Psoas muscle (tissue), 8 donors: Measurements from ENCODE around the gene TMEM72. TPM values are rescaled to one million over a fixed set of nuclear protein-coding genes. Genes with fewer than 3 reads are reported as not detected.

Source experiments
- ATAC-seq, 4 donors: fragments of 200-7000 bp; cut with Tn5 transposase; one replicate each; pipeline ENCODE4 v1.9.1; 2020; ENCODE audit warnings: moderate library complexity in 3 of 4, mild to moderate bottlenecking in 2 of 4
- DNase-seq, 2 donors: peaks; one replicate each; pipeline ENCODE4 v3.0.0-alpha.2; 2020
- H3K27ac ChIP-seq: fragments of 200-600 bp; one replicate; pipeline ENCODE4 v1.8.0; 2022
- H3K27me3 ChIP-seq, 3 donors: fragments of 200-600 bp in 1 of 3; one replicate each; pipeline versions ENCODE4 v1.6.1 to v1.8.0; 2013 to 2022; ENCODE audit warnings: low read length in 2 of 3, mild to moderate bottlenecking in 2 of 3, moderate library complexity in 1 of 3; ENCODE audit not compliant: insufficient read depth in 3 of 3
- H3K36me3 ChIP-seq, 2 donors: fragments of 200-600 bp in 1 of 2; one replicate each; pipeline versions ENCODE4 v1.6.1 to v1.8.0; 2013 to 2022; ENCODE audit warnings: low read depth in 1 of 2, mild to moderate bottlenecking in 1 of 2, moderate library complexity in 1 of 2; ENCODE audit not compliant: insufficient read depth in 1 of 2
- H3K4me1 ChIP-seq: fragments of 200-600 bp; one replicate; pipeline ENCODE4 v1.8.0; 2022
- H3K4me3 ChIP-seq: fragments of 200-600 bp; one replicate; pipeline ENCODE4 v1.8.0; 2022; ENCODE audit warnings: mild to moderate bottlenecking
- H3K9me3 ChIP-seq: fragments of 200-600 bp; one replicate; pipeline ENCODE4 v1.8.0; 2022
- CTCF ChIP-seq: fragments of 200-600 bp; IDR thresholded peaks from one replicate; pipeline ENCODE4 v1.8.0; 2022; ENCODE audit warnings: antibody characterized with exemption
- WGBS, 3 donors: extraction: QIAGEN DNeasy Blood & Tissue Kit; methylation state at CpG; one replicate each; pipeline versions ENCODE4 v1.1.6 to v1.1.7; 2013; 5-methylcytosine and 5-hydroxymethylcytosine counted together
- intact Hi-C, 2 donors: fragments of 100-400 bp; cut with DNase I; formaldehyde crosslinking; loops; one replicate each; pipeline versions ENCODE4 v1.11.0 to v1.14.2; 2022
- polyA plus RNA-seq, 3 donors: library from polyadenylated mRNA; stranded (reverse); fragments of 200-250 nt; gene quantifications; one replicate each; pipeline ENCODE4 v1.2.3, GENCODE V29; 2013
- total RNA-seq, 4 donors: library from RNA; stranded (reverse); fragmentation: NEBNext Ultra II Directional in 2 of 4; extraction: Animal tissue kit (Norgen Biotek cat#: 25700) in 2 of 4; gene quantifications; one replicate each; pipeline versions ENCODE4 v1.2.1 to v1.2.4, GENCODE V29; 2021 to 2023
- donor health status: healthy with polysubstance abuse.
- donor health status: DM: no; HTN: no; CAD: no; lungs with moderate emphysema.
- donor health status: Bipolar disorder and iron deficiency.
- donor health status: healthy.
- donor health status: DM: yes; HTN: yes; CAD: no.
- donor health status: DM: no; HTN: no; CAD: no.
- donor health status: DM: no; HTN: no; CAD: no.
- donor health status: DM: yes; HTN: yes; CAD: no.

The TMEM72 gene
- total and polyA plus RNA-seq, 7 donors, result not detected

GRCh38 chr10:44921061-44921460, 9.9 kb downstream of the TMEM72 start:
- Histone ChIP-seq H3K27ac (no peak overlapping the region), H3K4me1 (no peaks in the 10 kb centered on the region), H3K9me3 (no peaks in the 10 kb centered on the region), H3K27me3 (no peaks in the 10 kb centered on the region), H3K36me3 (no peaks in the 10 kb centered on the region), H3K4me3 (no peak overlapping the region)
- 97 to 100% (median 97%) methylated on average over 5 of the region's 5 CpGs for WGBS, 3 donors
- ATAC-seq, result no peak
- no peak for TF ChIP-seq CTCF
- intact Hi-C loops, result no loop called here
- no peak for DNase-seq

- no peak overlapping the region for H3K4me3 ChIP-seq
- no peaks in the 10 kb centered on the region for H3K9me3 ChIP-seq
- intact Hi-C loops, result no loop called here
- no peaks in the 10 kb centered on the region for H3K36me3 ChIP-seq
- 96% methylated on average over 3 of the region's 3 CpGs for WGBS, 3 donors
- no peak overlapping the region for H3K27ac ChIP-seq
- ATAC-seq, result no peak
- no peaks in the 10 kb centered on the region for H3K27me3 ChIP-seq
- TF ChIP-seq CTCF, result no peak
- no peak for DNase-seq
- H3K4me1 ChIP-seq, result no peaks in the 10 kb centered on the region
These were observed 10.4 kb downstream of the TMEM72 start for GRCh38 chr10:44921506-44921905.

GRCh38 chr10:44922021-44922420, 10.9 kb downstream of the TMEM72 start:
- Histone ChIP-seq H3K27ac (no peak overlapping the region), H3K9me3 (no peaks in the 10 kb centered on the region), H3K27me3 (no peaks in the 10 kb centered on the region), H3K4me1 (no peaks in the 10 kb centered on the region), H3K36me3 (no peaks in the 10 kb centered on the region), H3K4me3 (no peak overlapping the region)
- no peak for TF ChIP-seq CTCF
- 93 to 96% (median 95%) methylated on average over 5 of the region's 5 CpGs for WGBS, 3 donors
- no peak for ATAC-seq
- no peak for DNase-seq
- intact Hi-C loops, result no loop called here

- TF ChIP-seq CTCF, result no peak
- Histone ChIP-seq H3K36me3 (no peaks in the 10 kb centered on the region), H3K4me3 (no peak overlapping the region), H3K27me3 (no peaks in the 10 kb centered on the region), H3K9me3 (no peaks in the 10 kb centered on the region), H3K27ac (no peak overlapping the region), H3K4me1 (no peaks in the 10 kb centered on the region)
- DNase-seq, result no peak
- ATAC-seq, result no peak
- intact Hi-C loops, result no loop called here
- WGBS, 3 donors, result 90 to 93% (median 91%) methylated on average over 7 of the region's 7 CpGs
These were observed 11.8 kb downstream of the TMEM72 start for GRCh38 chr10:44922796-44923545.

- Histone ChIP-seq H3K9me3 (no peaks in the 10 kb centered on the region), H3K4me3 (no peak overlapping the region), H3K4me1 (no peaks in the 10 kb centered on the region), H3K27me3 (no peaks in the 10 kb centered on the region), H3K27ac (no peak overlapping the region), H3K36me3 (no peaks in the 10 kb centered on the region)
- no peak for TF ChIP-seq CTCF
- DNase-seq (no peak), ATAC-seq (no peak)
- intact Hi-C loops, result no loop called here
- WGBS, 3 donors, result 95 to 98% (median 96%) methylated on average over 3 of the region's 3 CpGs
These were observed 12.5 kb downstream of the TMEM72 start for GRCh38 chr10:44923611-44924010.
